Measurements from ENCODE around the gene MAPKAPK5.

- TF ChIP-seq POLR2A (IDR thresholded peaks at IDR 0.05; ENCODE audit: extremely low read depth, insufficient read length) (no peak), CTCF (IDR thresholded peaks at IDR 0.05; ENCODE audit: low read depth, low read length) (no peak), MYC (IDR thresholded peaks at IDR 0.05; ENCODE audit: low read depth, low read length) (no peak), MAX (IDR thresholded peaks at IDR 0.05; ENCODE audit: low read depth, low read length) (no peak)
Measured at GRCh38 chr12:111822886-111823285, 19.1 kb upstream of the MAPKAPK5 start.
